Measurements from ENCODE around the gene MDFI. TPM values are rescaled to one million over a fixed set of nuclear protein-coding genes. Genes with fewer than 3 reads are reported as not detected.

Gene MDFI
- total RNA-seq, 1 experiment from 2014 or later, result not detected

DNA sequence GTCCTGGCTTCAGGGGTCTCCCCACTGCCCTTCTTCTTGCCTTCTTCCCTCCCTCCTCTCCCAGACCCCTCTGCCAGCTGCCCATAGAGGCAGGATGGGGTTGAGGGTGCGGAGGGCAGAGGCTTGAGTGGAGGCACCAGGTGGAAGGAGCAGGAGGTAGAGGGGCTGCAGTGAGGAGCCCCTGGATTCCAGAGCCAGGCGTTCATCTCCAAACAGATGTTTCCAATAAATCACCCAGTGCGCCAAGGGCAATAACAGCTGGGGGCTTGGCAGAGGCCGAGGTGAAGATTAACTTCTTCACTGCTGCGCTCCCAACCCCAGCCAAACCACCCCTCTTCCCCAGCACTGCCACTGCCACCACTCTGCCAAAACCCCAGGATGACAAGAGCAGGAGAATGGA, 10.7 kb downstream of the MDFI start:
- BruUV-seq (replicated peaks), result no TSS peak

DNA sequence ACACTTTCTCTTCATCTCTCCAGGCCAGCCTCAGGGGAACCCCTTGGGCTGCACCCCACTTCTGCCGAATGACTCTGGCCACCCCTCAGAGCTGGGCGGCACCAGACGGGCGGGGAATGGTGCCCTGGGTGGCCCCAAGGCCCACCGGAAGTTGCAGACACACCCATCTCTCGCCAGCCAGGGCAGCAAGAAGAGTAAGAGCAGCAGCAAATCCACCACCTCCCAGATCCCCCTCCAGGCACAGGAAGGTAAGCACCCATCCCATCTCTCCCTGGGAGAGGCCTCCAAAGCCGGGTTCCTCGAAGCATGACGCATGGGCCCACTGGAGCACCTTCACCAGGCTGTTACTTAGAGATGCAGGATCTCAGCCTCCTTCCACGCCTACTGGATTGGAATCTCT, 11.3 kb downstream of the MDFI start:
- Mint-ChIP-seq H3K4me3 (ENCODE audit: unreplicated experiment) (no peak overlapping the region), H3K27me3 (ENCODE audit: insufficient read depth, unreplicated experiment) (no peaks in the 10 kb centered on the region), H3K27ac (ENCODE audit: unreplicated experiment) (no peak overlapping the region), H3K9me3 (ENCODE audit: unreplicated experiment) (no peaks in the 10 kb centered on the region), H3K36me3 (ENCODE audit: insufficient read depth, unreplicated experiment) (peaks cover 4% of the 10 kb centered on the region), H3K4me1 (ENCODE audit: low read depth, unreplicated experiment) (peaks cover 27% of the 10 kb centered on the region)
- no peaks in the 10 kb centered on the region for H3K9me3 ChIP-seq
- peaks cover 17% of the 10 kb centered on the region for H3K4me1 ChIP-seq
- TF ChIP-seq, protein P1, sequence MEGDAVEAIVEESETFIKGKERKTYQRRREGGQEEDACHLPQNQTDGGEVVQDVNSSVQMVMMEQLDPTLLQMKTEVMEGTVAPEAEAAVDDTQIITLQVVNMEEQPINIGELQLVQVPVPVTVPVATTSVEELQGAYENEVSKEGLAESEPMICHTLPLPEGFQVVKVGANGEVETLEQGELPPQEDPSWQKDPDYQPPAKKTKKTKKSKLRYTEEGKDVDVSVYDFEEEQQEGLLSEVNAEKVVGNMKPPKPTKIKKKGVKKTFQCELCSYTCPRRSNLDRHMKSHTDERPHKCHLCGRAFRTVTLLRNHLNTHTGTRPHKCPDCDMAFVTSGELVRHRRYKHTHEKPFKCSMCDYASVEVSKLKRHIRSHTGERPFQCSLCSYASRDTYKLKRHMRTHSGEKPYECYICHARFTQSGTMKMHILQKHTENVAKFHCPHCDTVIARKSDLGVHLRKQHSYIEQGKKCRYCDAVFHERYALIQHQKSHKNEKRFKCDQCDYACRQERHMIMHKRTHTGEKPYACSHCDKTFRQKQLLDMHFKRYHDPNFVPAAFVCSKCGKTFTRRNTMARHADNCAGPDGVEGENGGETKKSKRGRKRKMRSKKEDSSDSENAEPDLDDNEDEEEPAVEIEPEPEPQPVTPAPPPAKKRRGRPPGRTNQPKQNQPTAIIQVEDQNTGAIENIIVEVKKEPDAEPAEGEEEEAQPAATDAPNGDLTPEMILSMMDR (IDR thresholded peaks at IDR 0.05; ENCODE audit: insufficient read depth in 1 of 2, low read depth in 1 of 2, low read length in 1 of 2, severe bottlenecking in 1 of 2, unreplicated experiment in 1 of 2), result no peak
- BruUV-seq (replicated peaks), result no TSS peak
- peak in 1 of 2 experiments; percentile 34 for DNase-seq
- intact Hi-C loops (cut with micrococcal nuclease; ENCODE audit: unreplicated experiment), result no loop called here
- H3K27me3 ChIP-seq (replicated peaks; ENCODE audit: control insufficient read depth, insufficient read depth, low read length), result no peaks in the 10 kb centered on the region
- POLR2A ChIA-PET, result no interaction called here
- no peaks in the 10 kb centered on the region for H3K36me3 ChIP-seq (ENCODE audit: control insufficient read depth, insufficient read depth, low read length)
- CTCF ChIA-PET, result interaction anchor here (0.8 kb wide), 1 partner anchor 43 kb away, joined by 5 read pairs; no protein-coding TSS in a partner anchor
- no peak overlapping the region for H3K4me3 ChIP-seq (ENCODE audit: low read depth, low read length)

More for the DNA sequence above, 10.7 kb downstream of the MDFI start:
- intact Hi-C loops (cut with micrococcal nuclease; ENCODE audit: unreplicated experiment), result no loop called here
- Mint-ChIP-seq H3K4me3 (ENCODE audit: unreplicated experiment) (no peak overlapping the region), H3K27ac (ENCODE audit: unreplicated experiment) (no peak overlapping the region), H3K4me1 (ENCODE audit: low read depth, unreplicated experiment) (peaks cover 30% of the 10 kb centered on the region), H3K27me3 (ENCODE audit: insufficient read depth, unreplicated experiment) (no peaks in the 10 kb centered on the region), H3K36me3 (ENCODE audit: insufficient read depth, unreplicated experiment) (peaks cover 4% of the 10 kb centered on the region), H3K9me3 (ENCODE audit: unreplicated experiment) (no peaks in the 10 kb centered on the region)
- no peaks in the 10 kb centered on the region for H3K36me3 ChIP-seq (ENCODE audit: control insufficient read depth, insufficient read depth, low read length)
- TF ChIP-seq, protein P1 (IDR thresholded peaks at IDR 0.05; ENCODE audit: insufficient read depth in 1 of 2, low read depth in 1 of 2, low read length in 1 of 2, severe bottlenecking in 1 of 2, unreplicated experiment in 1 of 2), result no peak
- peak in 1 of 2 experiments; percentile 9 for DNase-seq
- ChIA-PET CTCF (no interaction called here), POLR2A (no interaction called here)
- H3K9me3 ChIP-seq, result no peaks in the 10 kb centered on the region
- peaks cover 22% of the 10 kb centered on the region for H3K4me1 ChIP-seq
- no peaks in the 10 kb centered on the region for H3K27me3 ChIP-seq (replicated peaks; ENCODE audit: control insufficient read depth, insufficient read depth, low read length)
- H3K4me3 ChIP-seq (ENCODE audit: low read depth, low read length), result no peak overlapping the region

DNA sequence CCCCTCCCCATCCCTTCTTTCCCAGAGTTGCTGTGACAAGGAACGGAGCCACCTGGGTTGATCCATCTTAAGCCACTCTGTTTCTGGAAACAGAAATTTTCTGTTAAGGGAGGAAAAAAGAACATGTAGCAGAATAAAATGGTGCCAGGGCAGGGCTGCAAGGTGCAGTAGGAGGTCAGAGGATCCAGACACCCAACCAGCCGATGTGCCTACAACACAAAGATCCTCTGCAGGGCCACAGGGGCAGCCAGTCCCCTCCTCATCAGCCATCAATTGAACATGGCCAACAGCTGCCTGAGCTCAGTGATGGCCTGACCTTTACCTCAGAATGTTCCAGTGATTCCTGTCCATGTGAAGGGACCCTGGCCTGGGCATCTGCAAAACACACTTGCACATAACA, 11.9 kb downstream of the MDFI start:
- TF ChIP-seq, protein P1 (IDR thresholded peaks at IDR 0.05; ENCODE audit: insufficient read depth in 1 of 2, low read depth in 1 of 2, low read length in 1 of 2, severe bottlenecking in 1 of 2, unreplicated experiment in 1 of 2), result no peak
- ChIA-PET CTCF (interaction anchor here (0.8 kb wide), 1 partner anchor 44 kb away, joined by 5 read pairs; no protein-coding TSS in a partner anchor), POLR2A (no interaction called here)
- intact Hi-C loops (cut with micrococcal nuclease; ENCODE audit: unreplicated experiment), result loop anchor here (5.0 kb wide), 1 partner anchor 48 kb away; no protein-coding TSS in a partner anchor
- H3K27ac Mint-ChIP-seq (ENCODE audit: unreplicated experiment), result no peak overlapping the region
- H3K9me3 Mint-ChIP-seq (ENCODE audit: unreplicated experiment), result no peaks in the 10 kb centered on the region
- no peak overlapping the region for H3K4me3 Mint-ChIP-seq (ENCODE audit: unreplicated experiment)
- H3K27me3 Mint-ChIP-seq (ENCODE audit: insufficient read depth, unreplicated experiment), result no peaks in the 10 kb centered on the region
- peaks cover 21% of the 10 kb centered on the region for H3K4me1 Mint-ChIP-seq (ENCODE audit: low read depth, unreplicated experiment)
- peaks cover 4% of the 10 kb centered on the region for H3K36me3 Mint-ChIP-seq (ENCODE audit: insufficient read depth, unreplicated experiment)
- peak in 1 of 2 experiments; percentile 9 for DNase-seq
- peaks cover 11% of the 10 kb centered on the region for H3K4me1 ChIP-seq
- H3K27me3 ChIP-seq (replicated peaks; ENCODE audit: control insufficient read depth, insufficient read depth, low read length), result no peaks in the 10 kb centered on the region
- no TSS peak for BruUV-seq (replicated peaks)
- H3K36me3 ChIP-seq (ENCODE audit: control insufficient read depth, insufficient read depth, low read length), result no peaks in the 10 kb centered on the region
- no peak overlapping the region for H3K4me3 ChIP-seq (ENCODE audit: low read depth, low read length)
- H3K9me3 ChIP-seq, result no peaks in the 10 kb centered on the region
